A673 (cell line): ENCODE measurements around the gene TRIM59. TPM values are rescaled to one million over a fixed set of nuclear protein-coding genes. Genes with fewer than 3 reads are reported as not detected.

ENCODE experiments used
- BruUV-seq: library from RNA; stranded (reverse); fragments of 400-500 nt; replicated peaks from 2 replicates; lab custom pipeline; 2021; lab: Mats Ljungman, UMichigan
- CTCF ChIA-PET: fragments of 300-600 bp; sonication (Branson Sonifier 250); formaldehyde crosslinking; loops from one replicate; lab custom pipeline; 2022; ENCODE audit warnings: antibody characterized with exemption; lab: Charles Lee
- POLR2A ChIA-PET: fragments of 300-600 bp; sonication (Branson Sonifier 250); formaldehyde crosslinking; loops from one replicate; lab custom pipeline; 2022; ENCODE audit warnings: antibody characterized with exemption; ENCODE audit not compliant: low non-redundant PET; lab: Charles Lee
- DNase-seq: peaks from one replicate; pipeline ENCODE4 v3.0.0-alpha.2; 2015; ENCODE audit warnings: low spot score
- H3K27ac ChIP-seq: fragments of 200-600 bp; sonication (generic); 2 replicates; pipeline ENCODE4 v1.5.1; 2016; ENCODE audit warnings: mixed run types, low read depth, mild to moderate bottlenecking, mixed read lengths, antibody characterized with exemption, low read length; ENCODE audit not compliant: poor library complexity, severe bottlenecking
- H3K27me3 ChIP-seq: fragments of 200-600 bp; sonication (generic); replicated peaks from 2 replicates; pipeline ENCODE4 v1.6.1; 2017; ENCODE audit warnings: mixed run types, low read depth, mild to moderate bottlenecking, mixed read lengths, antibody characterized with exemption, low read length; ENCODE audit not compliant: insufficient read depth, poor library complexity
- H3K36me3 ChIP-seq: fragments of 200-600 bp; sonication (generic); 2 replicates; pipeline ENCODE4 v1.6.1; 2016; ENCODE audit warnings: mixed run types, mild to moderate bottlenecking, mixed read lengths, antibody characterized with exemption, low read length; ENCODE audit not compliant: insufficient read depth, poor library complexity, severe bottlenecking
- H3K4me1 ChIP-seq: fragments of 200-600 bp; sonication (generic); 2 replicates; pipeline ENCODE4 v1.6.1; 2017; ENCODE audit warnings: mixed run types, mild to moderate bottlenecking, mixed read lengths, antibody characterized with exemption, low read length; ENCODE audit not compliant: insufficient read depth, poor library complexity, severe bottlenecking
- H3K4me3 ChIP-seq: fragments of 200-600 bp; sonication (generic); 2 replicates; pipeline ENCODE4 v1.5.1; 2016; ENCODE audit warnings: low read depth, mixed run types, mild to moderate bottlenecking, mixed read lengths, low read length; ENCODE audit not compliant: poor library complexity, severe bottlenecking
- H3K9me3 ChIP-seq: fragments of 200-600 bp; sonication (generic); 2 replicates; pipeline ENCODE4 v1.6.1; 2016; ENCODE audit warnings: mixed run types, low read depth, mild to moderate bottlenecking, mixed read lengths, antibody characterized with exemption, low read length; ENCODE audit not compliant: poor library complexity, severe bottlenecking
- CTCF ChIP-seq: fragments of 300-800, 200-600 bp; sonication (generic); conservative IDR thresholded peaks from 2 replicates; pipeline ENCODE4 v1.5.1; 2017; ENCODE audit warnings: low read depth, mild to moderate bottlenecking, antibody characterized with exemption, low read length, moderate library complexity, mixed read lengths
- EZH2 ChIP-seq: fragments of 200-600 bp; sonication (generic); IDR thresholded peaks from 2 replicates; pipeline ENCODE4 v1.6.1; 2017; ENCODE audit warnings: borderline replicate concordance, low read depth, mild to moderate bottlenecking, mixed read lengths, antibody characterized with exemption, low read length; ENCODE audit not compliant: poor library complexity, severe bottlenecking
- intact Hi-C: fragments of 100-400 bp; cut with micrococcal nuclease; formaldehyde crosslinking; loops from one replicate; pipeline ENCODE4 v1.10.0; 2022; ENCODE audit not compliant: unreplicated experiment
- total RNA-seq: library from RNA; stranded (reverse); gene quantifications from 2 replicates; pipeline ENCODE4 v1.2.3, GENCODE V29; 2021

TRIM59 gene
- total RNA-seq, 1 experiment from 2014 or later = 15.3 TPM

GRCh38 chr3:160437083-160437455 lies 12.5 kb downstream of the TRIM59 start:
- no peak overlapping the region for H3K27ac ChIP-seq
- no peak overlapping the region for H3K4me3 ChIP-seq
- no TSS peak for BruUV-seq
- no peak for TF ChIP-seq EZH2
- no peak for TF ChIP-seq CTCF
- H3K36me3 ChIP-seq = peaks cover 60% of the 10 kb centered on the region
- peaks cover 6% of the 10 kb centered on the region for H3K4me1 ChIP-seq
- no peaks in the 10 kb centered on the region for H3K27me3 ChIP-seq
- CTCF ChIA-PET = no interaction called here
- intact Hi-C loops = loop anchor here (10.0 kb wide), 1 partner anchor 988 kb away; no protein-coding TSS in a partner anchor
- POLR2A ChIA-PET = no interaction called here
- no peaks in the 10 kb centered on the region for H3K9me3 ChIP-seq
- DNase-seq = no peak

- POLR2A ChIA-PET = no interaction called here
- DNase-seq = no peak
- H3K27ac ChIP-seq = no peak overlapping the region
- peaks cover 73% of the 10 kb centered on the region for H3K36me3 ChIP-seq
- H3K27me3 ChIP-seq = no peaks in the 10 kb centered on the region
- no peaks in the 10 kb centered on the region for H3K9me3 ChIP-seq
- intact Hi-C loops = loop anchor here (10.0 kb wide), 1 partner anchor 989 kb away; no protein-coding TSS in a partner anchor
- no peak overlapping the region for H3K4me3 ChIP-seq
- no TSS peak for BruUV-seq
- CTCF ChIA-PET = no interaction called here
- TF ChIP-seq CTCF = no peak
- TF ChIP-seq EZH2 = no peak
- H3K4me1 ChIP-seq = peaks cover 2% of the 10 kb centered on the region
These were observed 13.8 kb downstream of the TRIM59 start for GRCh38 chr3:160435747-160436146.

GRCh38 chr3:160435095-160435494 lies 14.5 kb downstream of the TRIM59 start:
- no peaks in the 10 kb centered on the region for H3K27me3 ChIP-seq
- no peak overlapping the region for H3K4me3 ChIP-seq
- BruUV-seq = no TSS peak
- no peak overlapping the region for H3K27ac ChIP-seq
- no peak for DNase-seq
- intact Hi-C loops = loop anchor here (10.0 kb wide), 1 partner anchor 990 kb away; no protein-coding TSS in a partner anchor
- ChIA-PET CTCF (no interaction called here), POLR2A (interaction anchor here (0.5 to 0.7 kb wide), 2 partner anchors 26 to 128 kb away, joined by 5 to 12 read pairs; no protein-coding TSS in a partner anchor)
- no peak for TF ChIP-seq EZH2
- TF ChIP-seq CTCF = no peak
- no peaks in the 10 kb centered on the region for H3K9me3 ChIP-seq
- H3K36me3 ChIP-seq = peaks cover 79% of the 10 kb centered on the region
- no peaks in the 10 kb centered on the region for H3K4me1 ChIP-seq
